Epithelial cell of proximal tubule (primary cell): ENCODE measurements around the gene FZD8. TPM values are rescaled to one million over a fixed set of nuclear protein-coding genes. Genes with fewer than 3 reads are reported as not detected.

Source experiments
- DNase-seq: peaks from one replicate; pipeline ENCODE4 v3.0.0-alpha.2; 2011; ENCODE audit warnings: low read depth
- H3K4me3 ChIP-seq: 2 replicates; pipeline ENCODE4 v1.5.1; 2011; ENCODE audit warnings: low read depth, mild to moderate bottlenecking, low read length
- CTCF ChIP-seq: conservative IDR thresholded peaks from 2 replicates; pipeline ENCODE4 v1.5.1; 2012; ENCODE audit warnings: low read depth, mild to moderate bottlenecking, low read length
- total RNA-seq: library from RNA; depleted of rRNA; stranded (reverse); fragments of >200 nt; gene quantifications from 2 replicates; pipeline ENCODE4 v1.2.3, GENCODE V29; 2015

FZD8 gene
- total RNA-seq, 1 donor from 2014 or later = 13.4 TPM

GRCh38 chr10:35636956-35637355 lies 5.1 kb downstream of the FZD8 start:
- DNase-seq = no peak
- no peak overlapping the region for H3K4me3 ChIP-seq
- no peak for TF ChIP-seq CTCF

- H3K4me3 ChIP-seq = no peak overlapping the region
- DNase-seq = no peak
- TF ChIP-seq CTCF = peak; percentile 98
Observed at GRCh38 chr10:35635576-35635975, 6.5 kb downstream of the FZD8 start.

- no peak for TF ChIP-seq CTCF
- H3K4me3 ChIP-seq = no peak overlapping the region
- no peak for DNase-seq
Observed at GRCh38 chr10:35633006-35633980, 8.8 kb downstream of the FZD8 start.

GRCh38 chr10:35632027-35632426 lies 10.1 kb downstream of the FZD8 start:
- no peak for DNase-seq
- no peak overlapping the region for H3K4me3 ChIP-seq
- peak; percentile 32 for TF ChIP-seq CTCF

GRCh38 chr10:35631404-35631803 lies 10.7 kb downstream of the FZD8 start:
- DNase-seq = no peak
- no peak for TF ChIP-seq CTCF
- no peak overlapping the region for H3K4me3 ChIP-seq

- H3K4me3 ChIP-seq = no peak overlapping the region
- no peak for DNase-seq
- TF ChIP-seq CTCF = no peak
Observed at GRCh38 chr10:35626971-35627507, 15.1 kb downstream of the FZD8 start.
